GM21390 (cell line): Measurements from ENCODE around the gene KLHL41.
A peak's percentile ranks its signal among the peaks of the same experiment; 100 is the strongest.

Experiments used
- ATAC-seq: cut with Tn5 transposase; IDR thresholded peaks from one replicate; pipeline ENCODE4 v1.9.1; 2021; ENCODE audit not compliant: unreplicated experiment

KLHL41 gene

GRCh38 chr2:169509298-169509885 lies at the start of gene KLHL41:
Gene KLHL41 (plus strand): TSS chr2:169509702. CDS start chr2:169509779, 77 bp downstream.
- ATAC-seq: no peak

GRCh38 chr2:169461143-169461542 lies 48.4 kb upstream of the KLHL41 start:
- no peak for ATAC-seq

- no peak for ATAC-seq
These were observed 46.4 kb upstream of the KLHL41 start for GRCh38 chr2:169462896-169463695.

- ATAC-seq: no peak
These were observed 45.0 kb upstream of the KLHL41 start for GRCh38 chr2:169464466-169464865.

- ATAC-seq: no peak
These were observed 44.6 kb upstream of the KLHL41 start for GRCh38 chr2:169464882-169465281.

- ATAC-seq: no peak
These were observed 40.7 kb upstream of the KLHL41 start for GRCh38 chr2:169468841-169469240.

- no peak for ATAC-seq
These were observed 39.4 kb upstream of the KLHL41 start for GRCh38 chr2:169469952-169470572.

- ATAC-seq: no peak
These were observed 37.3 kb upstream of the KLHL41 start for GRCh38 chr2:169472249-169472648.

- ATAC-seq: no peak
These were observed 33.0 kb upstream of the KLHL41 start for GRCh38 chr2:169476459-169476858.

- no peak for ATAC-seq
These were observed 31.2 kb upstream of the KLHL41 start for GRCh38 chr2:169478339-169478738.

- peak; percentile 15 for ATAC-seq
These were observed 30.7 kb upstream of the KLHL41 start for GRCh38 chr2:169478745-169479256.

GRCh38 chr2:169479257-169480078 lies 30.0 kb upstream of the KLHL41 start, which contains the start of gene BBS5:
Gene BBS5 (plus strand): TSS chr2:169479494. CDS start chr2:169479554, 60 bp downstream.
- peak; percentile 96 for ATAC-seq

GRCh38 chr2:169480079-169480465 lies 29.4 kb upstream of the KLHL41 start:
- ATAC-seq: no peak

GRCh38 chr2:169485650-169486138 lies 23.8 kb upstream of the KLHL41 start:
- ATAC-seq: no peak

GRCh38 chr2:169486487-169486886 lies 23.0 kb upstream of the KLHL41 start:
- no peak for ATAC-seq

- no peak for ATAC-seq
These were observed 18.7 kb upstream of the KLHL41 start for GRCh38 chr2:169490834-169491233.

GRCh38 chr2:169491378-169491777 lies 18.1 kb upstream of the KLHL41 start:
- ATAC-seq: no peak

- ATAC-seq: no peak
These were observed 16.1 kb upstream of the KLHL41 start for GRCh38 chr2:169493360-169493759.

GRCh38 chr2:169495310-169495928 lies 14.1 kb upstream of the KLHL41 start:
- no peak for ATAC-seq

GRCh38 chr2:169504651-169505050 lies 4.9 kb upstream of the KLHL41 start:
- ATAC-seq: no peak
